ENCODE data around the gene SHB.

GRCh38 chr9:38018241-38018957 lies 50.6 kb downstream of the SHB start:
- TF ChIP-seq CTCF (IDR thresholded peaks at IDR 0.05; ENCODE audit: low read depth, low read length), result no peak
- no peak for TF ChIP-seq EZH2phosphoT487 (IDR thresholded peaks at IDR 0.05; ENCODE audit: low read depth)
